WERI-Rb-1 (cell line): ENCODE results near the gene IGSF3.

ENCODE experiments used
- DNase-seq: peaks from one replicate; pipeline ENCODE4 v3.0.0-alpha.2; 2020
- H3K27ac ChIP-seq: fragments of 250-450 bp; sonication (Bioruptor Pico); 2 replicates; pipeline ENCODE4 v1.5.1; 2020; ENCODE audit warnings: mild to moderate bottlenecking, moderate library complexity
- H3K27me3 ChIP-seq: fragments of 250-450 bp; sonication (Bioruptor Pico); 2 replicates; pipeline ENCODE4 v1.5.1; 2021; ENCODE audit warnings: mild to moderate bottlenecking, low read depth, moderate library complexity; ENCODE audit not compliant: insufficient read depth, severe bottlenecking
- H3K36me3 ChIP-seq: fragments of 250-450 bp; sonication (Bioruptor Pico); 2 replicates; pipeline ENCODE4 v1.5.1; 2020; ENCODE audit warnings: mild to moderate bottlenecking, moderate library complexity
- H3K4me3 ChIP-seq: 2 replicates; pipeline ENCODE4 v1.5.1; 2011; ENCODE audit warnings: low read depth, mild to moderate bottlenecking, control low read depth, low read length
- H3K9me3 ChIP-seq: fragments of 250-450 bp; sonication (Bioruptor Pico); 2 replicates; pipeline ENCODE4 v1.5.1; 2021; ENCODE audit warnings: mild to moderate bottlenecking, moderate library complexity; ENCODE audit not compliant: severe bottlenecking
- TF ChIP-seq, protein P1 (sequence below): IDR thresholded peaks from 2 replicates; pipeline ENCODE4 v1.5.1; 2011; ENCODE audit warnings: low read depth, mild to moderate bottlenecking, control low read depth, inconsistent platforms, low read length

IGSF3 gene

GRCh38 chr1:116678732-116679090, 11.2 kb upstream of the IGSF3 start:
- Histone ChIP-seq H3K36me3 (no peaks in the 10 kb centered on the region), H3K4me3 (no peak overlapping the region), H3K9me3 (no peaks in the 10 kb centered on the region), H3K27me3 (no peaks in the 10 kb centered on the region), H3K27ac (no peak overlapping the region)
- DNase-seq: no peak
- TF ChIP-seq, protein P1, sequence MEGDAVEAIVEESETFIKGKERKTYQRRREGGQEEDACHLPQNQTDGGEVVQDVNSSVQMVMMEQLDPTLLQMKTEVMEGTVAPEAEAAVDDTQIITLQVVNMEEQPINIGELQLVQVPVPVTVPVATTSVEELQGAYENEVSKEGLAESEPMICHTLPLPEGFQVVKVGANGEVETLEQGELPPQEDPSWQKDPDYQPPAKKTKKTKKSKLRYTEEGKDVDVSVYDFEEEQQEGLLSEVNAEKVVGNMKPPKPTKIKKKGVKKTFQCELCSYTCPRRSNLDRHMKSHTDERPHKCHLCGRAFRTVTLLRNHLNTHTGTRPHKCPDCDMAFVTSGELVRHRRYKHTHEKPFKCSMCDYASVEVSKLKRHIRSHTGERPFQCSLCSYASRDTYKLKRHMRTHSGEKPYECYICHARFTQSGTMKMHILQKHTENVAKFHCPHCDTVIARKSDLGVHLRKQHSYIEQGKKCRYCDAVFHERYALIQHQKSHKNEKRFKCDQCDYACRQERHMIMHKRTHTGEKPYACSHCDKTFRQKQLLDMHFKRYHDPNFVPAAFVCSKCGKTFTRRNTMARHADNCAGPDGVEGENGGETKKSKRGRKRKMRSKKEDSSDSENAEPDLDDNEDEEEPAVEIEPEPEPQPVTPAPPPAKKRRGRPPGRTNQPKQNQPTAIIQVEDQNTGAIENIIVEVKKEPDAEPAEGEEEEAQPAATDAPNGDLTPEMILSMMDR: no peak

- TF ChIP-seq, protein P1: no peak
- no peak for DNase-seq
- H3K4me3 ChIP-seq: no peak overlapping the region
- H3K36me3 ChIP-seq: no peaks in the 10 kb centered on the region
- no peak overlapping the region for H3K27ac ChIP-seq
- no peaks in the 10 kb centered on the region for H3K27me3 ChIP-seq
- no peaks in the 10 kb centered on the region for H3K9me3 ChIP-seq
Measured at GRCh38 chr1:116677474-116678062, 10.0 kb upstream of the IGSF3 start.

DNA sequence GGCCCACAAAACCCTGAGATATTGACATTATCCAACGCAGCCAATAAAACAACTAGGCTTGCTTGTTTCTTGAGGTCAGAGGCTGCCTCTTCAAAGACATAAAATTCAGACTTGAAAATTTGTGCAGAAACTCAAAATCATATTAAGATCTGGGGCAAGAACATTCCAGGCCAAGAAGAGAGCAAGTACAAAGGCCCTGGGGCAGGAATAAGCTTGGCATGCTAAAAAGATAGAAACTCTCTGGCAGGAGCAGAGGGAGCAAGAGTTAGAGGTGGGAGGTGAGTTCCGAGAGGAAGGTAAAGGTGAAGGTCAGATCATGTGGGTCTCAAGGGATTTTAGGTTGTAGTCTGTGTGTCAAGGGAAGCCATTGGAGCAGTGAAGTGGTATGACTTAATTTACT, 8.8 kb upstream of the IGSF3 start:
- no peak overlapping the region for H3K27ac ChIP-seq
- H3K27me3 ChIP-seq: no peaks in the 10 kb centered on the region
- TF ChIP-seq, protein P1: no peak
- no peaks in the 10 kb centered on the region for H3K36me3 ChIP-seq
- no peak for DNase-seq
- H3K9me3 ChIP-seq: no peaks in the 10 kb centered on the region
- H3K4me3 ChIP-seq: no peak overlapping the region

GRCh38 chr1:116674751-116675150, 7.2 kb upstream of the IGSF3 start:
- Histone ChIP-seq H3K4me3 (no peak overlapping the region), H3K27ac (no peak overlapping the region), H3K9me3 (no peaks in the 10 kb centered on the region), H3K27me3 (no peaks in the 10 kb centered on the region), H3K36me3 (no peaks in the 10 kb centered on the region)
- TF ChIP-seq, protein P1: no peak
- DNase-seq: no peak

DNA sequence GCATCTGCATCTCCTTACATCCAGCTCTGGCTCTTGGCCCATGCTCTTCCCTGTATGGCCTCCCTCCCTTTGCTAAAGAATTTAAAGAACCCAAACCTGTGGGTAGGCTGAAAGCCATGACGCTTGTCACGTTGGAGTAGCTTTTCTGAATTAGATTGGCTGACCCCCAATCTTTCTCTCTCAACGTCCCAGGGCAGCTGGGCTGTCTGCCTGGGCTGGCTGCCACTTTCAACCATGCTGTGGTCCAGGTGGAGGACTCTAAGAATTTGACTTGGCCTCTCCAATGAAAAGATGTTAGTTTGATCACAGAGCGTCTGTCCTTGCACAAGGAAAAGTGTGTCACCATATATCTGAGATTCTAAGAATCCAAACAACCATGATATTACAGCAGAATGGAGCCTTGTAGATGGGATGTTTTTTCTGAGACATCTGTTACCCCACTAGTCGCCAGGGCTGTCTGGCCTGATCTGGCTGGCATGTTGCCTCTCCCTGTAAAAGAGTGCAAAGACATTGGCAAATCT, 6.5 kb upstream of the IGSF3 start:
- no peak overlapping the region for H3K27ac ChIP-seq
- TF ChIP-seq, protein P1: no peak
- DNase-seq: no peak

GRCh38 chr1:116671912-116672311, 4.4 kb upstream of the IGSF3 start:
- Histone ChIP-seq H3K27ac (no peak overlapping the region), H3K36me3 (no peaks in the 10 kb centered on the region), H3K9me3 (no peaks in the 10 kb centered on the region), H3K27me3 (no peaks in the 10 kb centered on the region), H3K4me3 (no peak overlapping the region)
- TF ChIP-seq, protein P1: no peak
- no peak for DNase-seq

More for the DNA sequence above, 6.5 kb upstream of the IGSF3 start:
- Histone ChIP-seq H3K36me3 (no peaks in the 10 kb centered on the region), H3K9me3 (no peaks in the 10 kb centered on the region), H3K4me3 (no peak overlapping the region), H3K27me3 (no peaks in the 10 kb centered on the region)
